ENCODE data around the gene NDUFB5. TPM values are rescaled to one million over a fixed set of nuclear protein-coding genes. Genes with fewer than 3 reads are reported as not detected.

Gene NDUFB5
- total RNA-seq, 2 donors from 2014 or later, result 104 to 145 TPM

GRCh38 chr3:179661777-179662176, 57.2 kb downstream of the NDUFB5 start:
- Mint-ChIP-seq H3K9me3 (no peaks in the 10 kb centered on the region), H3K27ac (no peak overlapping the region), H3K36me3 (no peaks in the 10 kb centered on the region)
- no peak for DNase-seq (ENCODE audit: low spot score in 2 of 2)
- ATAC-seq, result no peak

GRCh38 chr3:179663093-179663492, 58.5 kb downstream of the NDUFB5 start:
- ATAC-seq (no peak), DNase-seq (ENCODE audit: low spot score in 2 of 2) (no peak)
- H3K36me3 Mint-ChIP-seq, result no peaks in the 10 kb centered on the region
- H3K9me3 Mint-ChIP-seq, result no peaks in the 10 kb centered on the region
- H3K27ac Mint-ChIP-seq, result no peak overlapping the region

GRCh38 chr3:179666030-179666429, 61.4 kb downstream of the NDUFB5 start:
- H3K27ac Mint-ChIP-seq, result peak overlapping the region; percentile 20 to 86
- DNase-seq (ENCODE audit: low spot score in 2 of 2) (no peak), ATAC-seq (no peak)
- H3K36me3 Mint-ChIP-seq, result no peaks in the 10 kb centered on the region
- H3K9me3 Mint-ChIP-seq, result no peaks in the 10 kb centered on the region

GRCh38 chr3:179666436-179667035, 61.9 kb downstream of the NDUFB5 start:
- H3K9me3 Mint-ChIP-seq, result no peaks in the 10 kb centered on the region
- no peak overlapping the region for H3K27ac Mint-ChIP-seq
- ATAC-seq, result no peak

GRCh38 chr3:179668429-179668828, 63.8 kb downstream of the NDUFB5 start:
- DNase-seq (ENCODE audit: low spot score in 2 of 2) (no peak), ATAC-seq (no peak)
- Mint-ChIP-seq H3K27ac (no peak overlapping the region), H3K36me3 (no peaks in the 10 kb centered on the region), H3K9me3 (no peaks in the 10 kb centered on the region)

More at GRCh38 chr3:179666436-179667035, 61.9 kb downstream of the NDUFB5 start:
- H3K36me3 Mint-ChIP-seq, result no peaks in the 10 kb centered on the region
- no peak for DNase-seq (ENCODE audit: low spot score in 2 of 2)

GRCh38 chr3:179670311-179670710, 65.7 kb downstream of the NDUFB5 start:
- ATAC-seq (no peak), DNase-seq (ENCODE audit: low spot score in 2 of 2) (no peak)
- no peaks in the 10 kb centered on the region for H3K9me3 Mint-ChIP-seq
- H3K36me3 Mint-ChIP-seq, result no peaks in the 10 kb centered on the region
- no peak overlapping the region for H3K27ac Mint-ChIP-seq

GRCh38 chr3:179671309-179671708, 66.7 kb downstream of the NDUFB5 start:
- no peaks in the 10 kb centered on the region for H3K9me3 Mint-ChIP-seq
- no peaks in the 10 kb centered on the region for H3K36me3 Mint-ChIP-seq
- DNase-seq (ENCODE audit: low spot score in 2 of 2) (no peak), ATAC-seq (no peak)
- H3K27ac Mint-ChIP-seq, result no peak overlapping the region

- no peak for ATAC-seq
- Mint-ChIP-seq H3K27ac (no peak overlapping the region), H3K9me3 (no peaks in the 10 kb centered on the region)
Measured at GRCh38 chr3:179671747-179672242, 67.2 kb downstream of the NDUFB5 start.

GRCh38 chr3:179672918-179673317, 68.3 kb downstream of the NDUFB5 start:
- DNase-seq (ENCODE audit: low spot score in 2 of 2), result no peak
- Mint-ChIP-seq H3K36me3 (no peaks in the 10 kb centered on the region), H3K27ac (no peak overlapping the region), H3K9me3 (no peaks in the 10 kb centered on the region)
- ATAC-seq, result no peak

More at GRCh38 chr3:179671747-179672242, 67.2 kb downstream of the NDUFB5 start:
- no peak for DNase-seq (ENCODE audit: low spot score in 2 of 2)
- no peaks in the 10 kb centered on the region for H3K36me3 Mint-ChIP-seq

GRCh38 chr3:179673523-179673922, 68.9 kb downstream of the NDUFB5 start:
- DNase-seq (ENCODE audit: low spot score in 2 of 2) (no peak), ATAC-seq (no peak)
- Mint-ChIP-seq H3K9me3 (no peaks in the 10 kb centered on the region), H3K27ac (no peak overlapping the region), H3K36me3 (no peaks in the 10 kb centered on the region)

GRCh38 chr3:179676081-179676480, 71.5 kb downstream of the NDUFB5 start:
- DNase-seq (ENCODE audit: low spot score in 2 of 2), result no peak
- no peaks in the 10 kb centered on the region for H3K9me3 Mint-ChIP-seq
- H3K36me3 Mint-ChIP-seq, result no peaks in the 10 kb centered on the region
- no peak for ATAC-seq
- no peak overlapping the region for H3K27ac Mint-ChIP-seq

Other genes starting within 250 kb of the NDUFB5 start
- 1 to 10 TPM in 1 of 2 donors, under 1 TPM in 1; 0.59 to 1.8 TPM for gene GNB4, start 153.3 kb upstream of the NDUFB5 start, total RNA-seq
- 100 to 1,000 TPM in 1 of 2 donors, 10 to 100 TPM in 1; 89.2 to 132 TPM for gene ACTL6A, start 41.9 kb upstream of the NDUFB5 start, total RNA-seq
- gene MRPL47, start 156 bp upstream of the NDUFB5 start, total RNA-seq, result 10 to 100 TPM; 45.6 to 62.7 TPM
- 10 to 100 TPM in 1 of 2 donors, 1 to 10 TPM in 1; 6.5 to 10.3 TPM for gene USP13, start 48.2 kb downstream of the NDUFB5 start, total RNA-seq

Measured in activated naive CD4-positive, alpha-beta T cell treated with anti-CD3 and anti-CD28 coated beads, Interleukin-2, amount 50 U/mL, for 72 hours (primary cell).